ENCODE data around the gene GFRA1.

The GFRA1 gene

GRCh38 chr10:116097239-116097784 lies 175.7 kb downstream of the GFRA1 start:
- TF ChIP-seq, protein P1, sequence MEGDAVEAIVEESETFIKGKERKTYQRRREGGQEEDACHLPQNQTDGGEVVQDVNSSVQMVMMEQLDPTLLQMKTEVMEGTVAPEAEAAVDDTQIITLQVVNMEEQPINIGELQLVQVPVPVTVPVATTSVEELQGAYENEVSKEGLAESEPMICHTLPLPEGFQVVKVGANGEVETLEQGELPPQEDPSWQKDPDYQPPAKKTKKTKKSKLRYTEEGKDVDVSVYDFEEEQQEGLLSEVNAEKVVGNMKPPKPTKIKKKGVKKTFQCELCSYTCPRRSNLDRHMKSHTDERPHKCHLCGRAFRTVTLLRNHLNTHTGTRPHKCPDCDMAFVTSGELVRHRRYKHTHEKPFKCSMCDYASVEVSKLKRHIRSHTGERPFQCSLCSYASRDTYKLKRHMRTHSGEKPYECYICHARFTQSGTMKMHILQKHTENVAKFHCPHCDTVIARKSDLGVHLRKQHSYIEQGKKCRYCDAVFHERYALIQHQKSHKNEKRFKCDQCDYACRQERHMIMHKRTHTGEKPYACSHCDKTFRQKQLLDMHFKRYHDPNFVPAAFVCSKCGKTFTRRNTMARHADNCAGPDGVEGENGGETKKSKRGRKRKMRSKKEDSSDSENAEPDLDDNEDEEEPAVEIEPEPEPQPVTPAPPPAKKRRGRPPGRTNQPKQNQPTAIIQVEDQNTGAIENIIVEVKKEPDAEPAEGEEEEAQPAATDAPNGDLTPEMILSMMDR (IDR thresholded peaks at IDR 0.05; ENCODE audit: low read depth, low read length), result no peak
- H3K4me3 ChIP-seq (ENCODE audit: low read depth, low read length), result no peak overlapping the region

DNA sequence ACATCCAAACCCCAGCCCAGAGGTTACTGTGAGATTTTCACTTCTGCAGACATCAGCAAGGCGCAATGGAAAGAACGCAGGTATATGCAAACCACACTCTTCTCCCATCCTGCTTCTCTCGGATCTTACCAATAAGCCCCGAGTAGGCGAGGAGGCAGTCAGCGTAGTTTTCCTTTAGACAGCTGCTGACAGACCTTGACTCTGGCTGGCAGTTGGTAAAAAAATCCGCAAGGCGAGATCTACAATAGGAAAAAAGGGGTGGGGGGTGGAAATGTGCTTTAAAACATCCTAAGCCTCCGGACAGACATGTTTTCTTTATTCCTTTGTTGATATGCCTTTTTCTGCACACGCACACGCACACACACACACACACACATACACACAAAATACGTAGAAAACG lies 176.5 kb downstream of the GFRA1 start:
- no peak overlapping the region for H3K4me3 ChIP-seq (ENCODE audit: low read depth, low read length)
- TF ChIP-seq, protein P1 (IDR thresholded peaks at IDR 0.05; ENCODE audit: low read depth, low read length), result no peak

DNA sequence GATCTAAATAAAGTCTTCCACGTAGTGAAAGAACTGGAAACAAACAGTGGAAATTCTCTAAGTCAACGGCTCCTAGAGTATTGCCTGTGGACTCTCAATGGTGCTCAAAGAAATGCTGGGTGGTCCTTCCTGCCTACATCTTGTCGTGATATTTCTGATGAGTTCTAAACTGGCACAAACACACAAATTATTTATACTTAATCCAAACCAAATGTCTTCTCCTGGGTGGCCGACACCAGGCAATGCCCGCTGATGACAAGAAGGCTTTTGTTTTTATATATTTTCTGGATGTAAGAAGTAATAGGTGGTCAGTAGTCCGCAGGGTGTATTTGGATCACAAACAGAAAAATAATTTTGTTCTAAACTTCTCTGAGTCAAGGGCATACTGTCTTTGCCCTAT lies 178.7 kb downstream of the GFRA1 start:
- H3K4me3 ChIP-seq (ENCODE audit: low read depth, low read length), result no peak overlapping the region
- TF ChIP-seq, protein P1 (IDR thresholded peaks at IDR 0.05; ENCODE audit: low read depth, low read length), result no peak

- TF ChIP-seq, protein P1 (IDR thresholded peaks at IDR 0.05; ENCODE audit: low read depth, low read length), result no peak
Measured at GRCh38 chr10:116093031-116093430, 180.0 kb downstream of the GFRA1 start.

GRCh38 chr10:116088985-116089384 lies 184.0 kb downstream of the GFRA1 start:
- TF ChIP-seq, protein P1 (IDR thresholded peaks at IDR 0.05; ENCODE audit: low read depth, low read length), result no peak
- H3K4me3 ChIP-seq (ENCODE audit: low read depth, low read length), result no peak overlapping the region

More at GRCh38 chr10:116093031-116093430, 180.0 kb downstream of the GFRA1 start:
- no peak overlapping the region for H3K4me3 ChIP-seq (ENCODE audit: low read depth, low read length)

DNA sequence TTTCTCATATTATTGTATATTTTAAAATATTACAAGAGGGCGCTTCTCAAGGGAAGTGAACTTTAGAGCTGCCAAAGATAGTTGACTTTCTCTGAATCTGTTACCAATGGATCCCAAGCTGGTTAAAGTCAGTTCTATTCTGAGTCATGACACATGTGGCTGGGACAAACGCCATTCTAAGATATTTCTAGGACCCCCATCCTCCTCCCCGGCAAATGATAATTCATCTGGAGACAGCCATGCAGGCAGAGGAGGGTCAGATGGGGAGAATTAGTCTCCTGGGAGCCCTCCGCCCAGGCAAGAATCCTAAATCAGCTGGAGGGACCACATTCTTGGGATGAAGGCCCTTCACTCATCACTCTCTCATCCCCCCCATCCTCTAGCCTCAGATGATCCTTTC lies 187.7 kb downstream of the GFRA1 start:
- no peak overlapping the region for H3K4me3 ChIP-seq (ENCODE audit: low read depth, low read length)
- TF ChIP-seq, protein P1 (IDR thresholded peaks at IDR 0.05; ENCODE audit: low read depth, low read length), result no peak

- no peak overlapping the region for H3K4me3 ChIP-seq (ENCODE audit: low read depth, low read length)
- TF ChIP-seq, protein P1 (IDR thresholded peaks at IDR 0.05; ENCODE audit: low read depth, low read length), result no peak
Measured at GRCh38 chr10:116084161-116084560, 188.8 kb downstream of the GFRA1 start.
